ENCODE results near the gene OTC. TPM values are rescaled to one million over a fixed set of nuclear protein-coding genes. Genes with fewer than 3 reads are reported as not detected.

The OTC gene
- total RNA-seq, 4 donors from 2014 or later: 30.5 to 70.6 (median 46.5) TPM

DNA sequence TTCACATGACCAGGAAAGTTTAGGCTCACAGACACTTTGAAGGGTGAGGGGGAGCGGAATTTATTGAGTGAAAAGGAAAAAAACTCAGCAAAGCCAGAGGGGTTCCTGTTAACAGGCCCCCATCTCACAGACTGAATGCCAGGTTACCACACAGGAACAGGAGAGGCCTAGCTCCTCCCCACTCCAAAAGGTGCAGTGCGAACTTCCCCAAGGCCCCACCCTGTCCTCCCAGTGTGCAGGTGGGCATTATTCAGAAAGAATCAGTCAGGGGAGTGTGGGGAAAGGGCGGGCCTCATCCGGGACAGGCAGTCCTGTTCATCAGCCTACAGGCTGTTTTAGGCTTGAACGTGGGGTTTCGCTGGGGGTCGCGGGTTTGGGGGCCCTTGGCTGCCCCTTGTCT is 4.0 kb downstream of the OTC start:
- Histone ChIP-seq H3K9me3 (no peaks in the 10 kb centered on the region), H3K36me3 (no peaks in the 10 kb centered on the region), H3K4me3 (no peak overlapping the region), H3K27ac (peak overlapping the region in 1 of 4 donors; percentile 21), H3K27me3 (no peaks in the 10 kb centered on the region), H3K4me1 (no peaks in the 10 kb centered on the region)
- DNase-seq: no peak
- TF ChIP-seq, protein P1, sequence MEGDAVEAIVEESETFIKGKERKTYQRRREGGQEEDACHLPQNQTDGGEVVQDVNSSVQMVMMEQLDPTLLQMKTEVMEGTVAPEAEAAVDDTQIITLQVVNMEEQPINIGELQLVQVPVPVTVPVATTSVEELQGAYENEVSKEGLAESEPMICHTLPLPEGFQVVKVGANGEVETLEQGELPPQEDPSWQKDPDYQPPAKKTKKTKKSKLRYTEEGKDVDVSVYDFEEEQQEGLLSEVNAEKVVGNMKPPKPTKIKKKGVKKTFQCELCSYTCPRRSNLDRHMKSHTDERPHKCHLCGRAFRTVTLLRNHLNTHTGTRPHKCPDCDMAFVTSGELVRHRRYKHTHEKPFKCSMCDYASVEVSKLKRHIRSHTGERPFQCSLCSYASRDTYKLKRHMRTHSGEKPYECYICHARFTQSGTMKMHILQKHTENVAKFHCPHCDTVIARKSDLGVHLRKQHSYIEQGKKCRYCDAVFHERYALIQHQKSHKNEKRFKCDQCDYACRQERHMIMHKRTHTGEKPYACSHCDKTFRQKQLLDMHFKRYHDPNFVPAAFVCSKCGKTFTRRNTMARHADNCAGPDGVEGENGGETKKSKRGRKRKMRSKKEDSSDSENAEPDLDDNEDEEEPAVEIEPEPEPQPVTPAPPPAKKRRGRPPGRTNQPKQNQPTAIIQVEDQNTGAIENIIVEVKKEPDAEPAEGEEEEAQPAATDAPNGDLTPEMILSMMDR (IDR thresholded peaks at IDR 0.05): no peak
- TF ChIP-seq POLR2A (IDR thresholded peaks at IDR 0.05): peak in 1 of 2 donors; percentile 18

DNA sequence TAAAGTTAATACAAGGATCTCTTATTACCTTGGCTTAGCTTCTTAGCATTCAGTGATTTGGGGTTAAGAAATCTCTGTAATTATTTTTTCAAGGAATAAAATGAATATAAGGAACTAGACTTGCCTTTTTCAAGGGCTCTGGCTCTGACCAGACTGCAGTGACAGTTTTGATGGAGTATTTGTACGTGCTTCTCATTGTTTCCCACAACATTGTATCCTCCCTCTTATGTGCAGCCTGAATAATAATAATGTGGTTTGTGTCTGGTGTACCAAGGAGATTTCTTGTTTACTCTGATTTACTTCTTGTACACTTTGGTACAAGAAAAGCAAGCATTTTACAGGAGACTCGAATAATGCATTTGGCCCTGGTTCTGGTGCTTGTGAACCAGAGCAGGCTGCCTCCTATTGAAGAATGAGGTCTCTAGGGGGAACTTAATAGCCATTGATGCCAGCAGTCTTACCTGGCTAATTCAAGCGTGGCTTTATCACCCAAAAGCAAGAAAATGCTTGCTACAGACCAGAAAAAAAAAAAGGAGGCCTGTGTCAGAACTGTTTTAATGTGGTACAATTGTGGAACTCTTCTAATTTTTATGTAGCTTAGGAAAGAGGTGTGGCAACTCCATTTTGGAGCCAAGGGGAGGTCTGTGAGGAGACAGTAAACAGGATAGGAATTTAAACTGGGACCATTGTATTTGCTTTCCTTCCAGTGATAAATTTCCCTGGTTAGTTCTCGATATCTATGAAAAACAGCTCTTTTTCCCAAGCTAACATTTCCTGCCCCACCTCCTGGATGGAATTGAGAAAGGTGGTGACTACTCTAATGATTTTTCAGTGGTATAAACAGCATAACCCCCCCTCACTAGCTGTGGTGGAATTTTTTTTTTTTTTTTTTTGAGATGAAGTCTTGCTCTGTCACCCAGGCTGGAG is 5.6 kb downstream of the OTC start:
- Histone ChIP-seq H3K36me3 (no peaks in the 10 kb centered on the region), H3K4me3 (no peak overlapping the region), H3K4me1 (no peaks in the 10 kb centered on the region), H3K27me3 (no peaks in the 10 kb centered on the region), H3K9me3 (no peaks in the 10 kb centered on the region), H3K27ac (no peak overlapping the region)
- DNase-seq: no peak
- TF ChIP-seq POLR2A (IDR thresholded peaks at IDR 0.05): no peak

DNA sequence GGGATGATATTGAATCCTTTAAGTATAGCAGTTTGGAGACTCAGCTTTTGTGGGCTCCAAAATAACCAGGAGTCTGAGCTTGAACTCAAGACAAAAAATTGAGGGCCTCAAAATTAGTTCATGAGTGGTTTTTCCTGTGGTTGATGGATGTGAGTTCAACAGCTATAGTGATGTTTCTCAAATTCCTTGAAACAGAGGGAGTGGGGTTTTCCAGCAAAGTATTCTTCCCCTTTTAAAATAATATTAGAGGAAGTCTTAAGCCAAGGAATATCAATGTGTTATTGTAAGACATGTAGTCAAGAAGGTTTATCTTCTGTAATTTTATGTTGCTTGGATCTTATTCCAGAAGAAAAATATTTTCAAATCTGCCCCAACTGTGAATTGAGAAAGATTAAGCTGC is 10.6 kb downstream of the OTC start:
- TF ChIP-seq, protein P1 (IDR thresholded peaks at IDR 0.05): no peak
- no peak overlapping the region for H3K27ac ChIP-seq

DNA sequence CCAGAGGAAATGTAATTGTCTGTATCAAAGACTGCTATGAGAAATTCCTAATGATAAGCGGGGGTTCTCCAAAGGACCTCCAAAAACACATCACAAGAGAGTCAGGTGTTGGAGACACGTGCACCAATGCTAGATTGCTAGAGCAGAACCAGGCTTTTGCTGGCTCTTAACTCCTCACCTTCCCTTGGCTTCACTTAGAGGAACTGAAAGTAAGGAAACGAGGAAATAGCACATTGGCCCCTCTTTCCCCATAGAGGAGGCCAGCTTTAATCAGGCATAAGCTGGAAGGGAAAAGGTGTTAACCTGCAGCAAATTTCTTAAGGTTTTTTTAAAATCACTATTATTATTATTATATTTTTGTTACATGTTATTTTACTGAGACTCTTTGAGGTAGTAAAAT is 13.6 kb downstream of the OTC start:
- Histone ChIP-seq H3K27me3 (no peaks in the 10 kb centered on the region), H3K9me3 (no peaks in the 10 kb centered on the region), H3K4me1 (no peaks in the 10 kb centered on the region), H3K36me3 (no peaks in the 10 kb centered on the region), H3K4me3 (no peak overlapping the region), H3K27ac (no peak overlapping the region)
- TF ChIP-seq POLR2A (IDR thresholded peaks at IDR 0.05): no peak
- TF ChIP-seq, protein P1 (IDR thresholded peaks at IDR 0.05): no peak
- no peak for DNase-seq

More for the DNA sequence above, 10.6 kb downstream of the OTC start:
- H3K4me1 ChIP-seq: no peaks in the 10 kb centered on the region
- no peak for DNase-seq
- H3K36me3 ChIP-seq: no peaks in the 10 kb centered on the region
- no peak overlapping the region for H3K4me3 ChIP-seq
- H3K27me3 ChIP-seq: no peaks in the 10 kb centered on the region
- no peaks in the 10 kb centered on the region for H3K9me3 ChIP-seq

DNA sequence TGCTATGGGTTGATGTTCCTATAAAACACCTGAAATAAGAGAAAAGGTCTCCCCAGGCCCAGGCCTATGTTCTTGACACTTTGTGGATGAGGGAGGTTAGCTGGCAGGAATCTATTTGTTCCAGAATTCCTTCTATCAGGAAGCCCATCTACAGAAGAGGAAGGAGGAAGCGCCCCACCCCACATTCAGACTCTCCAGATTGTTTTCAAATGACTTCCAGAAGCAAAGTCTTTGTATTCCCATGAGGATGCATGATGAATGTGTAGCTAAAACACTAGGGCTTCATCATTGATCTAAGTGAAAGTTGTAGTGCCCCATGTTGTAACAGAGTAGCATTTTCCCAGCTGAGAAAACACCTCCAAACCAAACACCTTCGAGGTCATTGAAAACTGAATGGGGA is 16.4 kb downstream of the OTC start:
- H3K4me3 ChIP-seq: no peak overlapping the region
- no peaks in the 10 kb centered on the region for H3K4me1 ChIP-seq
- H3K27me3 ChIP-seq: no peaks in the 10 kb centered on the region
- TF ChIP-seq, protein P1 (IDR thresholded peaks at IDR 0.05): no peak
- TF ChIP-seq POLR2A (IDR thresholded peaks at IDR 0.05): no peak
- H3K9me3 ChIP-seq: no peaks in the 10 kb centered on the region
- no peaks in the 10 kb centered on the region for H3K36me3 ChIP-seq
- DNase-seq: no peak
- H3K27ac ChIP-seq: no peak overlapping the region

DNA sequence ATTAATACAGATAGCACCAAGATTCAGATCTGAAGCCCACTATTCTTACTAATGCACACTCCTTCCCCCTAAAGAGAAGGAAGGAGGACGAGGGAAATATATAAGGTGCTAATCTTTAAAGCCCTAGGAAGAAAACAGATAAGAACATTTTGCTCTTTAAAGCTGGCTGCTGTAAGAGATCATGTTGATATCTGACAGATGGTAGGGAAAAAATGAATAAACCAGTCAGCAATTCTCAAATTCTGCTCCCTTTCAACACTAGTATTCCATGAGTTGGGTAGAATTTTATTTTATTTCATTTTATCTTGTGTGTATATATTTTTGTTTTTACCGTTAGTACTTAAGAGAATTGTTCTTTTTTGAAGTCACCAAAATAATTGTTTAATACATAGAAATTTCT is 19.2 kb downstream of the OTC start:
- Histone ChIP-seq H3K27me3 (no peaks in the 10 kb centered on the region), H3K27ac (no peak overlapping the region), H3K4me3 (no peak overlapping the region), H3K4me1 (no peaks in the 10 kb centered on the region), H3K9me3 (no peaks in the 10 kb centered on the region), H3K36me3 (no peaks in the 10 kb centered on the region)
- TF ChIP-seq, protein P1 (IDR thresholded peaks at IDR 0.05): no peak
- TF ChIP-seq POLR2A (IDR thresholded peaks at IDR 0.05): no peak
- DNase-seq: no peak

All from Peyer's patch (tissue), 4 donors.